Renal pelvis (tissue), 4 donors: Measurements from ENCODE around the gene THAP4. TPM values are rescaled to one million over a fixed set of nuclear protein-coding genes. Genes with fewer than 3 reads are reported as not detected.
"Not testable (repeated sequence)": the region's sequence is repeated elsewhere in the genome, so short reads cannot be mapped to it uniquely, and the experiment has no call there.

Experiments used
- DNase-seq: peaks from one replicate; pipeline ENCODE4 v3.0.0-alpha.2; 2013
- polyA plus RNA-seq, 3 donors: library from polyadenylated mRNA; unstranded; fragments of 120-200 nt; gene quantifications; one replicate each; pipeline ENCODE4 v1.2.1, GENCODE V29; 2013; ENCODE audit not compliant: insufficient read length in 3 of 3

THAP4 gene
- polyA plus RNA-seq, 3 donors, result 59.2 to 74.3 (median 68.4) TPM

GRCh38 chr2:241670333-241671110, 33.6 kb upstream of the THAP4 start:
- no peak for DNase-seq

DNA sequence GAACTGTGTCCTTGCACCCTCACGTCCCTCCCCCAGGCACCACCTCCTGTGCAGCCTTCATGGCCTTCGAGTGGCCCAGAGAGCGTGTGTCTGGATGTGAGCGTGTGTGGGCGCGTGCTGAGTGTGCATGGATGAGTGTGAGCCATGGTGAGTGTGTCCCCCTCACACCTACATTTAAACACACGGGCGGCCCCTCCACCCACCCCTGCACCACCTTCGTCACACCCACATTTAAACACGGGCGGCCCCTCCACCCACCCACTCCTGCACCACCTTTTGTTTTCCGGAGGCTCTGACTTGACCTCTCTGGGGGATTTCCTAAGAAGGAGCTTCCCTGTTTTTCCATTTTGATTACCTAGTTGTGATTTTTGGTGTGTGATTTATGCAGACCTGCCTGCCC, 31.9 kb upstream of the THAP4 start:
- no peak for DNase-seq

- DNase-seq, result no peak
Observed at GRCh38 chr2:241668354-241668753, 31.4 kb upstream of the THAP4 start.

GRCh38 chr2:241666627-241667400, 29.9 kb upstream of the THAP4 start:
- peak; percentile 65 for DNase-seq

- DNase-seq, result no peak
Observed at GRCh38 chr2:241665731-241666440, 28.9 kb upstream of the THAP4 start.

- not testable (repeated sequence) for DNase-seq
Observed at GRCh38 chr2:241662731-241663130, 25.8 kb upstream of the THAP4 start.

DNA sequence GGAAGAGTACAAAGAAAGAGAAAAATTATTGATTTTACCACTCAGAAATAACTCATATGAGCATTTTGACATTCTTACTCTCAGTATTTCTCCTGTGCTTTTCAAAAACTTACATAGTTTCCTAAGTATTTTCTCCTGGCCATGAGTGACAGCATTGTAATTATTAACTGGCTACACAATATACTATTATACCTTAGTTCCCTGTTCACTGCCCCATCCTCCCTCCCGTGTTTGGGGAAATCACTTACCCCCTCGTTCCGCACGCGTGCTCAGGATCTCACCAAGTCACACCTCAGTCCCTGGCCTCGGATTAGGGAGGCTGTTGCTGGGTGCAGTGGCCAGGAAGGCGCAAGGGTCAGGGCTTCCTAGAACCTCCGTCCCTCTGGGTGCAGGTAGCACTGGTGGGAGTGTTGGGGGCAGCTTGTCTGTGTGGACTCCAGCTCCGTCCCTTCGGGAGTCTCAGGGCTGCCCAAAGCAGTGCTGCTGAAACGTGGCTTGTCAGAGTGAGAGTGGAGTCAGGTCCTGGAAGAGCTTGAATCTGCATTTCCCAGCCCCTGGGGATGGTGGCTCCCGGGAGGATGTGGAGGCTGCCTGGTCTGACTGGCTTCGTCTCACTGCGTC, 23.7 kb upstream of the THAP4 start:
- DNase-seq, result no peak

GRCh38 chr2:241659150-241659739, 22.3 kb upstream of the THAP4 start:
- peak; percentile 75 for DNase-seq

DNA sequence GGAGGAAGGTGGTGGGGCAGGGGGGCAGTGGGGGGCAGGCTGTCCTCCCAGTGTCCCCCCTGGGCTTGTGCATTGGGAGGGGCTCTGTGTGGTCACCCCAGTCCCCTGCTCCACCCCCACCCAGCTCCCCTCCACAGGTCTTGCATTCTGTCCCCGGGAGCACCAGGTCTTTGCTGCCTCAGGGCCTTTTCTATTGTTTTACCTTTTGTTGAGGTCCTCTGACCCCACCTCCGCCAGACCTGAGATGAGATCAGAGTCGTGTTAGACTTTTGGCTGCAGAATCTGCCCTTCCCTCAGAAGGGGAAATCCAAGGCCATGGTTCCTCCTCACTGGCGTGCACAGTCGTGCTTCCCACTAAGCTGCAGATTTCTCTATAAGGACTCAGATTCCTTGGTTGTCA, 21.3 kb upstream of the THAP4 start:
- DNase-seq, result no peak

GRCh38 chr2:241657786-241658254, 20.9 kb upstream of the THAP4 start:
- no peak for DNase-seq

DNA sequence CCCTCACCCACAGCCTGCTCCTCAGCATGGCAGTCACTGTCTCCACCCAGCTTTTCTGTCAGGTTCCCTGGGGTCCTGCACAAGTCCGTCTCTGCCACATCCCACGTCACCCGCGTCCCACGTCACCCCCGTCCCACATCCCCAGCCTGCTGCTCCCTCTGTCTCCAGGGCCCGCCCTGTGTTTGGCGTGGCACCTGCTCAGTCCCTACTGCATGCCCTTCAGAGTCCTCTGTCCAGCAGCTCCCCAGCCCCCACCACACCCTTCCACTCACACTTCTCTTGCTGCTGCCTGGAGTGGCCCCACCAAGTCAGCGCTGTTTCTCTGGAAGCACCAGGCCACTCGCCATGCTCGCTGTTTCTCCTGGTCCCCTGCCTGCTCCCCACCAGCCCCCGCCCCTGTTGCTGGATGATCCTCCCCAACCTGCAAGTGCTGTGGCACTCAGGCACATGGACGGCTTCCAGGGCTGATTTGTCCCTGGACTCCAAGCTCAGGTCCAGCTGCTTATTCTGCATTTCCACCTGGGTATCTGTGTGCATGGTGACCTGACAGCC, 19.3 kb upstream of the THAP4 start:
- DNase-seq, result no peak

GRCh38 chr2:241655516-241656189, 18.7 kb upstream of the THAP4 start:
- DNase-seq, result no peak

DNA sequence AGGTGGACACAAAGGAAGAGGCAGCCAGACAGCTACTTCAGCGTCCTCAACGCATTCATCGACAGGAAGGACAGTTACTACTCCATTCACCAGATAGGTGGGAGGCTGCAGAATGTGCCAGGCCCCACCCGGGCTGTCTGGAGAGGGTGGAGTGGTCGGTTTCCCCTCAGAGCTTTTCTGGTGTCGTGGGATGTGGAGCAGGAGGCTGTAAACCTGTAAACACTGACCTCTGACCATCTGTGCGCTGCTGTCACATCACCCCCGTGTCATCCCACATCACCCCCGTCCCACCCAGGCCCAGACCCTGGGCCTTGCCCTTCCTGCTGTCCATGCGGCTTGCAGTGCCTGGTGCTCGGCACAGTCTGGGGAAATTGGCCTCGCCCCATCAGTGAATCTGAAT, 17.6 kb upstream of the THAP4 start:
- DNase-seq, result no peak

- DNase-seq, result no peak
Observed at GRCh38 chr2:241653210-241653750, 16.3 kb upstream of the THAP4 start.

GRCh38 chr2:241652722-241653121, 15.8 kb upstream of the THAP4 start:
- no peak for DNase-seq

DNA sequence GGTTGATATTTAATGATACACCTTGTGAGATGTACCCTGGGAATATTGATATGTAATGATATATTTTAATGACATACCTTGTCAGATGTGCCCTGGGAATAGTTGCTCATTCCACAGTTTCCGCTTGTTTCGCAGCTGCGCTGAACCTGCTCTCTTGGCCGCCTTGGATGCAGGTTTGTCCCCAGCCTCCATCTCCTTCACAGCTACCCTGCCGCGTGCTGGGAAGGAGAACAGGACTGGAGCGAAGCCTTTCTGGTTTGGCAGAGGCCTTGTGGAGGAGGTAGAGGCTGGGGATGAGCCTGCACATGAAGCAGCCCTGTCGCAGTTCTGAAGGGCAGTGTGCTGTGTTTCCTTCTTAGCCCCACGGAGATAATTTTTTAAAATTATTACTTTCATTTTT, 15.2 kb upstream of the THAP4 start:
- DNase-seq, result no peak

DNA sequence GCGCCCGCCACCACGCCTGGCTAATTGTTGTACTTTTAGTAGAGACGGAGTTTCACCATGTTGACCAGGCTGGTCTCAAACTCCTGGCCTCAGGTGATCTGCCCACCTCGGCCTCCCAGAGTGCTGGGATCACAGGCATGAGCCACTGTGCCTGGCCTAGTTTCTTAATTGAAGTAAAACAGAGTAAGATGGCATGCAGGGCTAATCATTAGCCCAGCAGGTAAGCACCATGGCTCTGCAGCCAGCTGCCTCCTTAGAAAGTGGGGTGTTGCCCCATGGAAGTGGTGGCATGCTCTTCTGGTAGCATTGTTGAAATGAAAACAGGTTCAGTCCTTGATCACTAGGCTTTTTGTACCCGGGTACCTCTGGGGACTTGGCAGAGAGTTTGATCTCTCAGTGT, 13.0 kb upstream of the THAP4 start:
- no peak for DNase-seq

GRCh38 chr2:241649404-241649803, 12.4 kb upstream of the THAP4 start:
- DNase-seq, result no peak

DNA sequence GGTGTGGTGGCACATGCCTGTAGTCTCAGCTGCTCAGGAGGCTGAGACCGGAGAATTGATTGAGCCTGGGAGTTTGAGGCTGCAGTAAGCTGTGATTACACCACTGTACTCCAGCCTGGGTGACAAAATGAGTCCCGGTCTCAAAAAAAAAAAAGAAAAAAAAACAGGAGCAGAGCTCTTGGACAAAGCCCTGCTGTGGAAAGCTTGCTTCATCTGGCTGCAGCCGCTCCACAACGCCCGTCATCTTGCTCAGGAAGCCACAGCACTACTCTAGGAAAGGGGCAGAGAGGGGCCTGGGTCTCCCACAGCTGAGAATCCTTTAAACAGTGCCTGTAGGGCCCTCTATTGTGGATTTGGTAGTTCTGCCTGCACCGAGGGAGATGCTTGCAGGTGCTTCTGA, 11.5 kb upstream of the THAP4 start:
- no peak for DNase-seq

- no peak for DNase-seq
Observed at GRCh38 chr2:241645915-241646645, 9.1 kb upstream of the THAP4 start.
